Keratinocyte (primary cell): ENCODE data around the gene TENT4A. TPM values are rescaled to one million over a fixed set of nuclear protein-coding genes. Genes with fewer than 3 reads are reported as not detected.

ENCODE experiments used
- DNase-seq: peaks from one replicate; pipeline ENCODE4 v3.0.0-alpha.2; 2011; ENCODE audit warnings: low read depth, missing footprints, low spot score
- FAIRE-seq: peaks from 2 replicates; lab custom pipeline; 2011; peaks lifted over from hg19 to GRCh38; lab: Jason Lieb, UNC
- H2AFZ ChIP-seq: 2 replicates; pipeline ENCODE4 v1.6.0; 2012; ENCODE audit warnings: low read length, control low read depth, inconsistent platforms; ENCODE audit not compliant: control insufficient read depth
- H3K27ac ChIP-seq: 2 replicates; pipeline ENCODE4 v1.5.1; 2011; ENCODE audit warnings: low read length; ENCODE audit not compliant: control insufficient read depth, insufficient read depth
- H3K27me3 ChIP-seq: 3 replicates; pipeline ENCODE4 v1.6.0; 2011; ENCODE audit warnings: low read length; ENCODE audit not compliant: control insufficient read depth, insufficient read depth; ENCODE audit errors: extremely low read depth
- H3K36me3 ChIP-seq, 2 experiments: 2 replicates in 1 of 2; 3 replicates in 1 of 2; pipeline ENCODE4 v1.5.1; 2011; ENCODE audit warnings: low read length in 2 of 2, mild to moderate bottlenecking in 1 of 2; ENCODE audit not compliant: control insufficient read depth in 2 of 2, insufficient read depth in 2 of 2; ENCODE audit errors: extremely low read depth in 1 of 2
- H3K4me1 ChIP-seq: 3 replicates; pipeline ENCODE4 v1.5.1; 2011; ENCODE audit warnings: low read length; ENCODE audit not compliant: control insufficient read depth, insufficient read depth; ENCODE audit errors: extremely low read depth
- H3K4me2 ChIP-seq: 3 replicates; pipeline ENCODE4 v1.6.0; 2011; ENCODE audit warnings: low read depth, low read length; ENCODE audit not compliant: control insufficient read depth, insufficient read depth; ENCODE audit errors: extremely low read depth
- H3K4me3 ChIP-seq, 3 experiments: fragments of 200-600 bp in 1 of 3; sonication (generic) in 1 of 3; 2 replicates in 2 of 3; 3 replicates in 1 of 3; pipeline ENCODE4 v1.5.1; 2011 to 2016; ENCODE audit warnings: low read length in 3 of 3, mild to moderate bottlenecking in 3 of 3, control low read depth in 2 of 3, inconsistent platforms in 1 of 3, low read depth in 1 of 3, mixed read lengths in 1 of 3, mixed run types in 1 of 3, moderate library complexity in 1 of 3; ENCODE audit not compliant: control insufficient read depth in 2 of 3, insufficient read depth in 2 of 3; ENCODE audit errors: extremely low read depth in 1 of 3
- H3K79me2 ChIP-seq: 2 replicates; pipeline ENCODE4 v1.6.0; 2012; ENCODE audit warnings: low read length; ENCODE audit not compliant: control insufficient read depth, insufficient read depth
- H3K9ac ChIP-seq: 3 replicates; pipeline ENCODE4 v1.6.0; 2011; ENCODE audit warnings: low read length; ENCODE audit not compliant: control insufficient read depth, insufficient read depth; ENCODE audit errors: extremely low read depth
- H3K9me1 ChIP-seq: 3 replicates; pipeline ENCODE4 v1.6.0; 2011; ENCODE audit warnings: low read length; ENCODE audit not compliant: control insufficient read depth, insufficient read depth; ENCODE audit errors: extremely low read depth
- H3K9me3 ChIP-seq: 2 replicates; pipeline ENCODE4 v1.5.1; 2012; ENCODE audit warnings: low read depth, low read length; ENCODE audit not compliant: control insufficient read depth
- H4K20me1 ChIP-seq: 3 replicates; pipeline ENCODE4 v1.6.0; 2011; ENCODE audit warnings: low read length; ENCODE audit not compliant: control insufficient read depth, insufficient read depth; ENCODE audit errors: extremely low read depth
- CTCF ChIP-seq, 3 experiments: IDR thresholded peaks in 1 of 3; conservative IDR thresholded peaks in 1 of 3; optimal IDR thresholded peaks in 1 of 3; 2 replicates in 2 of 3; 3 replicates in 1 of 3; pipeline versions ENCODE3 to v1.5.1; 2011; ENCODE audit warnings: low read length in 3 of 3, mild to moderate bottlenecking in 3 of 3, moderate library complexity in 2 of 3, control low read depth in 1 of 3, inconsistent platforms in 1 of 3; ENCODE audit not compliant: insufficient read depth in 2 of 3; ENCODE audit errors: extremely low read depth in 1 of 3
- EZH2 ChIP-seq: IDR thresholded peaks from one replicate; pipeline ENCODE4 v1.6.1; 2012; ENCODE audit warnings: inconsistent platforms, mild to moderate bottlenecking, low read length, moderate library complexity
- dilution Hi-C: fragments of 300-500 bp; cut with MboI; formaldehyde crosslinking; loops from one replicate; pipeline ENCODE4 v1.7.0; 2020; ENCODE audit warnings: low sequenced_read_pairs; ENCODE audit not compliant: extremely low pct_ligation_motif_present
- polyA plus RNA-seq, 5 experiments: library from polyadenylated mRNA; depleted of rRNA in 3 of 5; stranded (reverse) in 3 of 5; stranded (forward) in 1 of 5; unstranded in 1 of 5; fragments of >200 nt; gene quantifications; 1 replicate in 1 of 5; 2 replicates in 3 of 5; 3 replicates in 1 of 5; pipeline versions ENCODE4 v1.2.1 to v1.2.3, GENCODE V29; 2011 to 2012; ENCODE audit warnings: missing spikeins in 2 of 5, low read depth in 1 of 5, low replicate concordance in 1 of 5

The TENT4A gene
- polyA plus RNA-seq, 1 donor (not counting 4 experiments of a cell fraction or from before 2014, with no cell fraction given): 5.9 TPM

GRCh38 chr5:6705959-6706358, 7.3 kb upstream of the TENT4A start:
- H3K4me2 ChIP-seq: peak overlapping the region; percentile 47
- no peak overlapping the region for H3K9ac ChIP-seq
- dilution Hi-C loops: no loop called here
- H3K79me2 ChIP-seq: no peaks in the 10 kb centered on the region
- H3K27ac ChIP-seq: no peak overlapping the region
- H3K4me1 ChIP-seq: peaks cover 27% of the 10 kb centered on the region
- no peaks in the 10 kb centered on the region for H3K9me1 ChIP-seq
- H3K9me3 ChIP-seq: no peaks in the 10 kb centered on the region
- no peaks in the 10 kb centered on the region for H4K20me1 ChIP-seq
- H2AFZ ChIP-seq: peak overlapping the region; percentile 70
- TF ChIP-seq CTCF (optimal IDR thresholded peaks at IDR 0.05 in 1 of 3, IDR thresholded peaks at IDR 0.05 in 1 of 3, conservative IDR thresholded peaks at IDR 0.05 in 1 of 3; ENCODE audit: extremely low read depth in 1 of 3, insufficient read depth in 2 of 3, low read length in 3 of 3) (no peak), EZH2 (no peak)
- FAIRE-seq: no peak
- H3K27me3 ChIP-seq: no peaks in the 10 kb centered on the region
- no peak for DNase-seq
- no peak overlapping the region for H3K4me3 ChIP-seq
- no peaks in the 10 kb centered on the region for H3K36me3 ChIP-seq

GRCh38 chr5:6707852-6708251, 5.4 kb upstream of the TENT4A start:
- no peak for FAIRE-seq
- H4K20me1 ChIP-seq: no peaks in the 10 kb centered on the region
- dilution Hi-C loops: no loop called here

More at GRCh38 chr5:6707852-6708251, 5.4 kb upstream of the TENT4A start:
- no peaks in the 10 kb centered on the region for H3K9me1 ChIP-seq
- H3K4me2 ChIP-seq: no peak overlapping the region
- no peak overlapping the region for H2AFZ ChIP-seq
- H3K9ac ChIP-seq: no peak overlapping the region
- H3K4me1 ChIP-seq: peaks cover 34% of the 10 kb centered on the region
- no peak overlapping the region for H3K27ac ChIP-seq
- no peak overlapping the region for H3K4me3 ChIP-seq
- no peaks in the 10 kb centered on the region for H3K36me3 ChIP-seq
- TF ChIP-seq CTCF (optimal IDR thresholded peaks at IDR 0.05 in 1 of 3, IDR thresholded peaks at IDR 0.05 in 1 of 3, conservative IDR thresholded peaks at IDR 0.05 in 1 of 3; ENCODE audit: extremely low read depth in 1 of 3, insufficient read depth in 2 of 3, low read length in 3 of 3): no peak
- TF ChIP-seq EZH2: no peak
- no peaks in the 10 kb centered on the region for H3K79me2 ChIP-seq
- H3K27me3 ChIP-seq: no peaks in the 10 kb centered on the region
- DNase-seq: no peak
- H3K9me3 ChIP-seq: no peaks in the 10 kb centered on the region
